ENCODE data around the gene ACSF3.

GRCh38 chr16:89115216-89115861, 21.7 kb downstream of the ACSF3 start:
- TF ChIP-seq POLR2AphosphoS5 (IDR thresholded peaks at IDR 0.05; ENCODE audit: borderline replicate concordance, low read depth, low read length) (no peak), EZH2 (IDR thresholded peaks at IDR 0.05) (no peak)

Measured in SK-N-MC (cell line).